HEK293 (cell line): ENCODE measurements around the gene ZNF184.

ENCODE experiments used
- CTCF ChIP-seq: fragments of 450-650 bp; formaldehyde crosslinking; IDR thresholded peaks from 2 replicates; pipeline ENCODE4 v1.5.1; 2016; ENCODE audit warnings: missing biosample characterization, missing genetic modification characterization
- MEIS1 ChIP-seq: sonication (generic); formaldehyde crosslinking; IDR thresholded peaks from 2 replicates; pipeline ENCODE4 v1.8.1; 2022; ENCODE audit warnings: missing genetic modification reagents, mild to moderate bottlenecking, borderline replicate concordance
- TCF7L2 ChIP-seq: IDR thresholded peaks from 2 replicates; pipeline ENCODE4 v1.6.1; 2011; ENCODE audit warnings: low read depth, mild to moderate bottlenecking, inconsistent platforms, low read length, moderate library complexity, borderline replicate concordance
- ZBTB7A ChIP-seq: fragments of 450-650 bp; formaldehyde crosslinking; IDR thresholded peaks from 2 replicates; pipeline ENCODE4 v1.5.1; 2016; ENCODE audit warnings: low read depth, missing biosample characterization, missing genetic modification characterization
- ZNF629 ChIP-seq: fragments of 450-650 bp; formaldehyde crosslinking; IDR thresholded peaks from 2 replicates; pipeline ENCODE4 v1.5.1; 2017; ENCODE audit warnings: missing biosample characterization, missing genetic modification characterization

GRCh38 chr6:27414996-27415395 is 57.9 kb downstream of the ZNF184 start:
- TF ChIP-seq CTCF (tag by site-specific recombination) = no peak
- TF ChIP-seq TCF7L2 = no peak
- TF ChIP-seq MEIS1 = no peak
- TF ChIP-seq ZBTB7A (tag by site-specific recombination) = no peak
- no peak for TF ChIP-seq ZNF629 (tag by site-specific recombination)
